Ishikawa (cell line): Measurements from ENCODE around the gene IFNL4.

Source experiments
- CEBPB ChIP-seq: IDR thresholded peaks from 2 replicates; pipeline ENCODE4 v1.6.1; 2012
- CREB1 ChIP-seq: IDR thresholded peaks from 2 replicates; pipeline ENCODE4 v1.6.1; 2012; ENCODE audit warnings: low read depth
- EGR1 ChIP-seq: IDR thresholded peaks from 2 replicates; pipeline ENCODE4 v1.6.1; 2012
- EP300 ChIP-seq: IDR thresholded peaks from 2 replicates; pipeline ENCODE4 v1.6.1; 2012; ENCODE audit warnings: borderline replicate concordance
- FOXM1 ChIP-seq: IDR thresholded peaks from 2 replicates; pipeline ENCODE4 v1.6.1; 2012; ENCODE audit warnings: low read depth, borderline replicate concordance
- MAX ChIP-seq: IDR thresholded peaks from 2 replicates; pipeline ENCODE4 v1.6.1; 2012
- NFIC ChIP-seq: IDR thresholded peaks from 2 replicates; pipeline ENCODE4 v1.6.1; 2012
- RAD21 ChIP-seq: IDR thresholded peaks from 2 replicates; pipeline ENCODE4 v1.6.1; 2012; ENCODE audit warnings: low read depth
- REST ChIP-seq: IDR thresholded peaks from 2 replicates; pipeline ENCODE4 v1.6.1; 2012; ENCODE audit warnings: low read depth, mild to moderate bottlenecking
- TAF1 ChIP-seq: IDR thresholded peaks from 2 replicates; pipeline ENCODE4 v1.6.1; 2012; ENCODE audit warnings: low read depth, mild to moderate bottlenecking
- TCF12 ChIP-seq: IDR thresholded peaks from 2 replicates; pipeline ENCODE4 v1.6.1; 2012; ENCODE audit warnings: low read depth
- TEAD4 ChIP-seq: IDR thresholded peaks from 2 replicates; pipeline ENCODE4 v1.6.1; 2012
- USF1 ChIP-seq: IDR thresholded peaks from 2 replicates; pipeline ENCODE4 v1.6.1; 2012
- YY1 ChIP-seq: IDR thresholded peaks from 2 replicates; pipeline ENCODE4 v1.6.1; 2012; ENCODE audit warnings: low read depth
- ZBTB7A ChIP-seq: IDR thresholded peaks from 2 replicates; pipeline ENCODE4 v1.6.1; 2012; ENCODE audit warnings: low read depth

The IFNL4 gene

GRCh38 chr19:39205449-39205764, 43.2 kb downstream of the IFNL4 start:
- TF ChIP-seq ZBTB7A, result no peak
- no peak for TF ChIP-seq EGR1
- no peak for TF ChIP-seq YY1

- TF ChIP-seq TAF1 (no peak), CREB1 (no peak), FOXM1 (no peak), TEAD4 (no peak), ZBTB7A (no peak), NFIC (no peak), TCF12 (no peak)
Measured at GRCh38 chr19:39203372-39204341, 45.0 kb downstream of the IFNL4 start, which contains the start of gene SYCN. TSS of gene SYCN (minus strand) at chr19:39204263. CDS start at chr19:39204254, 9 bp downstream.

- TF ChIP-seq NFIC (no peak), CEBPB (no peak), EP300 (no peak), YY1 (no peak), ZBTB7A (no peak), RAD21 (no peak), TEAD4 (no peak), EGR1 (no peak), CREB1 (no peak), MAX (no peak), TCF12 (no peak), REST (no peak), FOXM1 (no peak), USF1 (no peak), TAF1 (no peak)
Measured at GRCh38 chr19:39202998-39203355, 45.7 kb downstream of the IFNL4 start.

GRCh38 chr19:39200803-39201115, 47.9 kb downstream of the IFNL4 start:
- TF ChIP-seq YY1 (no peak), ZBTB7A (no peak), REST (no peak), CREB1 (no peak), TCF12 (no peak), USF1 (no peak), EP300 (no peak), FOXM1 (no peak)

- no peak for TF ChIP-seq NFIC
- no peak for TF ChIP-seq CEBPB
- TF ChIP-seq YY1, result no peak
- TF ChIP-seq REST, result no peak
- TF ChIP-seq MAX, result no peak
- TF ChIP-seq RAD21, result no peak
- no peak for TF ChIP-seq TAF1
Measured at GRCh38 chr19:39200066-39200802, 48.4 kb downstream of the IFNL4 start.
